GM21737 (cell line): Measurements from ENCODE around the gene PRR12.

Experiments used
- ATAC-seq: cut with Tn5 transposase; IDR thresholded peaks from one replicate; pipeline ENCODE4 v1.9.1; 2021; ENCODE audit warnings: mild to moderate bottlenecking, moderate library complexity; ENCODE audit not compliant: unreplicated experiment

The PRR12 gene

DNA sequence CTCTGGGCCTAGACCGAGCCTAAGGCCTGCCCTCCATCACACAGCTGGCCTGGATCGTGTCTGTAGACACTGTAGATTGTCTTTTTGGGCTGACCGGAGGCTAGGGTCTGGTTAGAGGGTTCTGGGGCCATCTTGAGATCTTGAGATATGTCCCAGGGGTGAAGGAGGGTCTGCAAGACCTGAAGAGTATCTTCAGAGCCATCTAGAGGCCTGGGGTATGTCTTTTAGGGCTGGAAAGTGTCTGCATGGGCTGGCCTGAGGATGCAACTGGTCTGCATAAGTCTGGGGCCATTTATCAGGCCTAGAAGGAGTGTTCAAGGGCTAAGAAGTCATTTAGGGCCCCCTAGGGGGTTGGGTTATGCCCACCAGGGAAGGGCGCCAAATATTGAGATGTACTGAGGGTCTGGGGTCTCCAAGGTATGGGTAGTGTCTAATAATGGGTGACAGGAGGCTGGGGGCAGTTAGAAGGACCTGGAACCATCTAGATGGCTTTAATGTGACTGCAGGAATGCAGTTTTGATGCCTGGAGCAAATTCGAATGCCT is 51.6 kb downstream of the PRR12 start:
- ATAC-seq, result no peak

DNA sequence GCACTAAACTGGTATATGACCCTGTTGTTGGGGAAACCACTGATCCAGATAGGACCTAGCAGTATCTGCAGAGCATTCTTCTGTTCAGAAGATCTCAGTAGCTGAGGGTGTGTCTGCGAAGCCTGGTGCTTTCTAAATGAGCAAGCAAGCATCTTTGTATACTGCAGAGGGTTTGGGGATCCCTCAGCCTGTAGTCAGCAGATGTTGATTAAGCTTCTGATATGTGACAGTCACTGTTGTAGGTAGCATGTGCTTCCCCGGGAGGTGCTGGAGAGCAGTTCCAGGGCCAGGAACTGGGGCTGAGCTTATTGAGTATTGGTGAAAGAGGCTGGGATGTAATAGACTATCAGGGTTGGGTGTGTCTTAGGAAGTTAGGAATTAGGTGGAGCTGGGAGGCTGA is 52.5 kb downstream of the PRR12 start:
- no peak for ATAC-seq

DNA sequence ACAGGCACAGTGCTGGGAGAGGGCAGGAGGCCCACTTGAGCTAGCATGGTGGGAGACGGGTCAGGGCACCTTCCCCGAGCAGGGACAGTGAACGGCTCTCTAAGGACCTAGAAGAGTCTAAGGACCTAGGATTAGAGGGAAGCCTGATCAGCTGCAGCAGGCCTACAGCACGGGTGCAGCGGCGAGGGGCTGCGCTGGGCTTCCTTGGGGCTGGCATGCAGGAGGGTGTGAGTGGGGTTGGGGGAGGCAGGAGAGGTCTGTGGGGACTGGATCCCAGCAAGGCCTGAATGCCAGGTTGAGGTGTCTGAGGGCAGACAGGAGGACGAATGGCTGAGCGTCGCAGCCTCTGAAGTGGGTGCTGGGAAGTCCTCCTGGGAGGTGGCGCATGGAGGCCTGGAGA is 54.6 kb downstream of the PRR12 start:
- no peak for ATAC-seq

DNA sequence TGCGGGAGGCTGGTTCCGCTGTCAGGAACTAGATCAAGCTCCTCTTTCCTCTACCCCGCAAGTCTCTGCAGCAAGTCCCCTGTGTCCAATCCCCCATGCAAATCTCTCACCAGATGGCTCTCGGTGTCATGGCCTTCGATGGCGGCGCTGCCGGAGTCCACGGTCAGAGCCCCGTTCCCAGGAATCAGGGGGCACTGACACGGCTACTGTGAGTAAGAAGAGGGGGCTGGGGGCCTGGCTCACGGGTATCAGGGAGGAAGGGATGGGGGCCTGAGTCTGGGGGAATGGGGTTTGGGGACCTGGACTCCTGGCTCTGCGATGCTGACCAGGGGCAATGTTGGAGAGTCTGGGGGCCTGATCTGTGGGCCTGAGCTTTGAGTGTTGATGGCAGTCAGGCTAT is 55.0 kb downstream of the PRR12 start:
- ATAC-seq, result no peak

DNA sequence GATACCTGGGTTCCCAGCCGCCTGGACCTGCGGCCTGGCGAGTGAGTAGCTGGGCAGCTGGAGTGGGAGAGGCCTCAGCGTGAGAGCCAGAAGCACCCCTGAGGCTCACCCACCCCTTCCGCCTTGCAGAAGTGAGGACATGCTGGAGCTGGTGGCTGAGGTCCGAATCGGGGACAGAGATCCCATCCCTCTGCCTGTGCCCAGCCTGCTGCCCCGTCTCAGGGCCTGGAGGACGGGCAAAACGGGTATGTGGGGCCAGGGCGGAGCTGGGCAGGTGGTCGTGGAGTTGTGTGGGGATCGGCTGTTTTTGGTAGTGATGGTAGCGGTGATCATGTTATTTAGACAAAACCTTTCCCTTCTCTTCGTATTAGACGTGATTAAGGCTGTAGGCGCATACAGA is 55.6 kb downstream of the PRR12 start:
- ATAC-seq, result no peak

DNA sequence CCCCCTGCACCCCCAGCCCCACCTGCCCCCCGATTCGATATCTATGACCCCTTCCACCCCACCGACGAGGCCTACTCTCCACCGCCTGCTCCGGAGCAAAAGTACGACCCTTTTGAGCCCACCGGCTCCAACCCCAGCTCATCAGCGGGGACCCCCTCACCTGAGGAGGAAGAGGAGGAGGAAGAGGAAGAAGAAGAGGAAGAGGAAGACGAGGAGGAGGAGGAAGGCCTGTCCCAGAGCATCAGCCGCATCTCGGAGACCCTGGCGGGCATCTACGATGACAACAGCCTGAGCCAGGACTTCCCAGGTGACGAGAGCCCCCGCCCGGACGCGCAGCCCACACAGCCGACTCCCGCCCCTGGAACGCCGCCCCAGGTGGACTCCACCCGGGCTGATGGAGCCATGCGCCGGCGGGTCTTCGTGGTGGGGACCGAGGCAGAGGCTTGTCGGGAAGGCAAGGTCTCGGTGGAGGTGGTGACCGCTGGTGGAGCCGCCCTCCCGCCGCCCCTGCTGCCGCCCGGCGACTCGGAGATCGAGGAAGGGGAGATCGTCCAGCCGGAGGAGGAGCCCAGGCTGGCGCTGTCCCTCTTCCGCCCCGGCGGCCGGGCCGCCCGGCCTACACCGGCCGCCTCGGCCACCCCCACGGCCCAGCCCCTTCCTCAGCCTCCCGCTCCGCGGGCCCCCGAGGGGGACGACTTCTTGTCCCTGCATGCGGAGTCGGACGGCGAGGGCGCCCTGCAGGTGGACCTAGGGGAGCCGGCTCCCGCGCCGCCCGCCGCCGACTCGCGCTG is 60.2 kb downstream of the PRR12 start:
- ATAC-seq, result no peak

DNA sequence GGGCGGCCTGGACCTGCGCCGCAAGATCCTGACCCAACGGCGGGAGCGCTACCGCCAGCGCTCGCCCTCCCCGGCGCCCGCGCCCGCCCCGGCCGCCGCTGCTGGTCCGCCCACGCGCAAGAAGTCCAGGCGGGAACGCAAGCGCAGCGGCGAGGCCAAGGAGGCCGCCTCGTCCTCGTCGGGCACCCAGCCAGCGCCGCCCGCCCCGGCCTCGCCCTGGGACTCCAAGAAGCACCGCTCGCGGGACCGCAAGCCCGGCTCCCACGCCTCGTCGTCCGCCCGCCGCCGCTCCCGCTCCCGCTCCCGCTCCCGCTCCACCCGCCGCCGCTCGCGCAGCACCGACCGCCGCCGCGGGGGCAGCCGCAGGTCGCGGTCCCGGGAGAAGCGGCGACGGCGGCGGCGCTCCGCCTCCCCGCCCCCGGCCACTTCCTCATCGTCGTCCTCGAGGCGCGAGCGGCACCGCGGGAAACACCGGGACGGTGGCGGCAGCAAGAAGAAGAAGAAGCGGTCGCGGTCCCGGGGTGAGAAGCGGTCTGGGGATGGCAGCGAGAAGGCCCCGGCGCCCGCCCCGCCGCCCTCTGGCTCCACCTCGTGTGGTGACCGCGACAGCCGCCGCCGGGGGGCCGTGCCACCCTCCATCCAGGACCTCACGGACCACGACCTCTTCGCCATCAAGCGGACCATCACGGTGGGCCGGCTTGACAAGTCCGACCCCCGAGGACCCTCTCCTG is 61.0 kb downstream of the PRR12 start:
- ATAC-seq, result no peak

DNA sequence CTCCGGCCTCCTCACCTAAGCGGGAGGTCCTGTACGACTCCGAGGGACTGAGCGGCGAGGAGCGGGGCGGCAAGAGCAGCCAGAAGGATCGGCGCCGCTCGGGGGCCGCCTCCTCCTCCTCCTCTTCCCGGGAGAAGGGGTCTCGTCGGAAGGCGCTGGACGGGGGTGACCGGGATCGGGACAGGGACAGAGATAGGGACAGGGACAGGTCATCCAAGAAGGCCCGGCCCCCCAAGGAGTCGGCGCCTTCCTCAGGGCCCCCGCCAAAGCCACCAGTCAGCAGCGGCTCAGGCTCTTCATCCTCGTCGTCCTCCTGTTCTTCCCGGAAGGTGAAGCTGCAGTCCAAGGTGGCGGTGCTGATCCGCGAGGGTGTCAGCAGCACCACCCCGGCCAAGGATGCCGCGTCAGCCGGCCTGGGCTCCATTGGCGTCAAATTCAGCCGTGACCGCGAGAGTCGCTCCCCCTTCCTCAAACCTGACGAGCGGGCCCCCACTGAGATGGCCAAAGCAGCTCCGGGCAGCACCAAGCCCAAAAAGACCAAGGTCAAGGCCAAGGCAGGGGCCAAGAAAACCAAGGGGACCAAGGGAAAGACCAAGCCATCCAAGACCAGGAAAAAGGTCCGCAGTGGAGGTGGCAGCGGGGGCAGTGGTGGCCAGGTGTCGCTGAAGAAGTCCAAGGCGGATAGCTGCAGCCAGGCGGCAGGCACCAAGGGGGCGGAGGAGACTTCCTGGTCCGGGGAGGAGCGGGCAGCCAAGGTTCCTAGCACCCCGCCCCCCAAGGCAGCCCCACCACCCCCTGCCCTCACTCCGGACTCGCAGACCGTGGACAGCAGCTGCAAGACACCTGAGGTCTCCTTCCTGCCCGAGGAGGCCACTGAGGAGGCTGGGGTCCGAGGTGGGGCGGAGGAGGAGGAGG is 61.8 kb downstream of the PRR12 start:
- no peak for ATAC-seq

DNA sequence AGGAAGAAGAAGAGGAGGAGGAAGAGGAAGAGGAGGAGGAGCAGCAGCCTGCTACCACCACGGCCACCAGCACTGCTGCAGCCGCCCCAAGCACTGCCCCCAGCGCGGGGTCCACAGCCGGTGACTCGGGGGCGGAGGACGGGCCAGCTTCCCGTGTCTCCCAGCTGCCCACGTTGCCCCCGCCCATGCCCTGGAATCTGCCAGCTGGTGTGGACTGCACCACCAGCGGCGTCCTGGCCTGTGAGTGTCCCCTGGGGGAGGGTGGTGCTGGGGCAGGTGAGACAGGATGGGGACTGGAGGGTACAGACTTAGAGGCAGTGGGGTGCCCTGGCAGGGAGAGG is 62.5 kb downstream of the PRR12 start:
- no peak for ATAC-seq

DNA sequence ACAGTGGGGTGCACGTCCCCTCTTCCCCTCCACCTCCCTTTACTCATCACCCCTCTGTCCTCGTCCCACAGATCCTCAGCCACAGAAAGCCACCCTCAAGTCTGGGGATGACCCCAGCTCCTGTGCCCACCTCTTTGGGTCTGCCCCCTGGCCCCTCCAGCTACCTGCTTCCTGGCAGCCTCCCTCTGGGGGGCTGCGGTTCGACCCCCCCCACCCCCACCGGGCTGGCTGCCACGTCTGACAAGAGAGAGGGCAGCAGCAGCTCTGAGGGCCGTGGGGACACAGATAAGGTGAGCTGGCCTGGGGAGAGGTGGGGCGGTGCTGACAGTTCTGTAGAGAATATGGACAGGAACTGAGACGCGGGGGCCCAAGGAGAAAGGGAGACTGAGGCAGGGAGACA is 63.6 kb downstream of the PRR12 start:
- ATAC-seq, result no peak

DNA sequence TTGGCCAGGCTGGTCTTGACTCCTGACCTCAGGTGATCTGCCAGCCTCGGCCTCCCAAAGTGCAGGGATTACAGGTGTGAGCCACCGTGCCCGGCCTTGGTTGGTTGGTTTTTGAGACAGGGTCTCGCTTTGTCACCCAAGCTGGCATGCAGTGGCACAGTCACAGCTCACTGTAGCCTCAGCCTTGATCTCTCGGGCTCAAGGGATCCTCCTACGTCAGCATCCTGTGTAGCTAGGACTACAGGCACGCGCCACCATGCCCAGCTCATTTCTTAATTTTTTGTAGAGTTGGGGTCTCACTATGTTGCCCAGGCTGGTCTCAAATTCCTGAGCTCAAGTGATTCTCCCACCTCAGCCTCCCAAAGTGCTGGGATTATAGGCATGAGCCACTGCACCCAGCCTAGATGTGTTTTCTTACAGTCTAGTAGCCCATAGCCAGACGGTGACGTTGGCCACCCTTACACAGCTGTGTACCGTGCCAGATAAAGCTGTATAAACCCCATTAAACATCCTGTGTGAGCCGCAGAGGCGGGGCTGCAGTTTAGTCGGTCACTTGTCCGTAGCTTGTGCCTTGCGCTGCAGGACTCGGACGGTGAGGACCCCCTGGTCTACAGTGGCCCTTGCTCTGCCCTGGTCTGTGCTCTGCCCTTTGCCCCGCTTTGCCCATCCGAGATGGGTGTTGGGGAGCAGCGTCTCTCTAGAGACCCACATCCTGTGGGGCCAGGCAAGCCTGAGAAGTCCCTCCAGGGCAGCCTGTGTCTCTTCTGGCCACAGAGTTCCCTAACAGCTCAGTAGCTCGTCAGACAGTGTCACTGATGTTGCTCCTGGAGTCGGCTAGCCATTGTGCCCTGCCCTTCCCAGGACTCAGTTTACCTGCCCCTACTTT is 64.8 kb downstream of the PRR12 start:
- ATAC-seq, result no peak

DNA sequence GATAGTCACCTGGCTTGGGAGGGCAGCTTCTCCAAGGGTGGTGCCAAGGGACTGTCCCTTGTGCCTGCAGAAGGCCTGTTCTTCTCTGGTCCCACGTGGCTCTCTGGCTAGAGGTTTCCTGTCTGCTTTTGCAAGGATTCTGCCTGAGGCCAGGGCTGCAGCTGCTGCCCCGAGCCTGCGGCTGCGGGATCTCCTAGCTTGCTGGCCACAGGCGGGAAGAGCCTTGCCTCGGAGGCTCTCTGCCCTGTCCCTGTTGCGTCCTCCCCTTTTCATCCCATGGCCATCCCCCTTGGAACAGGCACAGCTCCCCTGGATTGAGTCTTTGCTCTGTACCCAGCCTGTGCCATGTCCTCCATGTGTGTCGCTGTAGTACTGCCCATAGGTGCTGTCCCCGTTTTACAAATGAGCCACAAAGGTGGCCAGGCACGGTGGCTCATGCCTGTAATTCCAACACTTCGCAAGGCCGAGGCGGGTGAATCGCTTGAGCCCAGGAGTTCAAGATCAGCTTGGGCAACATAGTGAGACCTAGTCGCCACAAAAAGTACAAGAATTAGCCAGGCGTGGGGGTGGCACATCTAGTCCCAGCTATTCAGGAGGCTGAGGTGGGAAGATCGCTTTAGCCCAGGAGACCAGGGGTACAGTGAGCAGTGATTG is 65.6 kb downstream of the PRR12 start:
- no peak for ATAC-seq

DNA sequence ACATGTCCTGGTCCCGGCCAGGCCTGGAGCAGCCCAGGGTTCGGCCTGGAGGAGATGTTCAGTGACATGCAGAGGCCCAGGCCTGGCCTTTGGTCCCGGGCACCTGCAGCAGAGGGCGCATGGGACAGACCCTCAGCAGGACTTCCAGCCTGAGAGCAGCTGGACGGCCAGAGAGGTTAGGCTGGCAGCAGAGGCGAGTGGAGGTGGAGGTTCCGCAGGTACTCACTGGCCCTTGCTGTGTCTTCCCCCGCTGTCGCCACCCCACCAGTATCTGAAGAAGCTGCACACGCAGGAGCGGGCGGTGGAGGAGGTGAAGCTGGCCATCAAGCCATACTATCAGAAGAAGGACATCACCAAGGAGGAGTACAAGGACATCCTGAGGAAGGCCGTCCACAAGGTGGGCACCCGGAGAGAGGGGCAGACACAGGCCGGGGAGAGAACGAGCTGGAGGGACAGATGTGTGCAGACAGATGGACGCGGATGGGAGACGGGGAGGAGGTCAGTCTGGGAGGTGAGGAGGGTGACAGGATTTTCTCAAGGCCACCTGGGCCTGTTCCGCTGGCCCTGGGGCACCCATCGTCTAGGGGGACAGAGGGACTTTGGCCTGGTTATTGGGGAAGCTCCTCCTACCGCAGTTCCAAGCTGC is 66.6 kb downstream of the PRR12 start:
- no peak for ATAC-seq

DNA sequence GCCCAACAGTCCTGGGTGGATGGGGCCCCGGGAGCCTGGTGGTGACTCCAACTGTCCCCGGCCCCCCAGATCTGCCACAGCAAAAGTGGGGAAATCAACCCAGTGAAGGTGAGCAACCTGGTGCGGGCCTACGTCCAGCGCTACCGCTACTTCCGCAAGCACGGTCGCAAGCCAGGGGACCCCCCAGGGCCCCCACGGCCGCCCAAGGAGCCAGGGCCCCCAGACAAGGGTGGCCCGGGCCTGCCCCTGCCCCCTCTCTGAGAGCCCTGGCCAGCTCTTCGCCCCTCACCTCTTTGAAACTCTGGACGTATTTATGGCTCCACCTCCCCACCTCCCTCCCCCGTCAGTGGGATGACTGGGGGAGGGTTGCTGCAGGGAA is 67.1 kb downstream of the PRR12 start:
- no peak for ATAC-seq

DNA sequence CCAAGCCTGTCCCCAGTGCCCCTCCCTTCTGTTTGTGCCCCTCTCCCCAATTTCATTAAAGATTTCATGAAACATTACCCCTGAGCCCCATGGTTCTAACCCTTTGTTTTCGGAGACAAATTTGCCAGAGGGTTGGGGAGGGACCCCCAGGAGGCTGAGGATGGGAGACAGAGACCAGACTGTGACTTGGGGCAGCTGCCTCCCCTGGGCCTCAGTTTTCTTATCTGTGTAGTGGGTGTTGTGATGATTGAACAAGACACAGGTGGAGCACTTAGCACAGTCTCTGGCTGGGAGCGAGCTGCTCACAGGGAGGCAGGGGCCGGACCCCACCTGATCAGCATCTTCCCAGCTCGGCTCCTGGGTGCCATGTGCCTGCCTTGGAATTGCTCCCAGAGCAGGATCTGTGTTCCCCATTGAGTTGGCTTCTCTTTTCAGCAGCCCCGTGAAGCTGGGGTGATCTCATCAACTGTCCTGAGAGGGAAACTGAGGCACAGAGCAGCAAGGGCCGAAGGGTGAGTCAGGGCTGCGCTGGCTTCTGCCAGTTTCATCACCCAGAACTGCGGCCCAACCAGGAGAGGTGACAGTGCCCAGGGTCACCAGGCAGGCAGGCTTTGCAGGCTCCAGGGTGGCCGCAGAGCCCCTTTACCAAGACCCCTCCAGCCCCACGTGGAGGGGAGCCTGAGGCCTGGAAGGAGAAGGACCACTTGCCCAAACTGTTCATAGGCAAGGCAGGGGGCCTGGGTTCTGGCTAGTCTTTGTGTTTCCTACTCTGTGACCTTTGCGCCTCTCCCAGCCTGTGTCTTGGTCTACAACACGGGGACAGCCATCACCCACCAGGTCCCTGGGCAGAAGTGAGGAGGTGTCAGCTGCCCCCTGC is 67.8 kb downstream of the PRR12 start:
- ATAC-seq, result no peak

DNA sequence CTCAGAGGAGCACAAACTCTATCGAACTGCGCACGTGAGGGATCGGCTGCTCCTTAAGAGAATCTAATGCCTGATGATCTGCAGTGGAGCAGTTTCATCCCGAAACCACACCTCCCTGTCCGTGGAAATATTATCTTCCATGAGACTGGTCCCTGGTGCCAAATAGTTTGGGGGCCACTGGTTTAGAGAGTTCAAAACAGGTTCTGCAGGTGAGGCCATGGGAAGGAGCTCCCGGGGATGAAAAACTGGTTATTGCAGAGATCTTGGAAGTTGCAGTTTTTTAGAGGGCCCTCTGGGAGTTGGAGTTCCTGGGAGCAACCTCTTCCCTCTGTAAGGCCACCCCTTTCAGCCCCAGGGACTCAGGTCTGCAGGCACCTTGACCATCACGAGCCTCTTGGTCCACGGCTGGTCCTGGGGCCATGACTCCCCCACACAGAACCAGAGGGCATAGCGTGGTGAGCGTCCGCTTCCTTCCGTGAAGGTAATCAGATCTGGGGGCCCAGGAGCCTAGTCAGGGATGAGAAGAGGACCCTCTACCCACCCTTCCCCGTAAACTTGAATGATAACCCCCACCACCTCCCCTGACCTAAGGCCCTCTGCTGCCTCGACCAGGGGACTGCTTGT is 69.5 kb downstream of the PRR12 start:
- ATAC-seq, result no peak

DNA sequence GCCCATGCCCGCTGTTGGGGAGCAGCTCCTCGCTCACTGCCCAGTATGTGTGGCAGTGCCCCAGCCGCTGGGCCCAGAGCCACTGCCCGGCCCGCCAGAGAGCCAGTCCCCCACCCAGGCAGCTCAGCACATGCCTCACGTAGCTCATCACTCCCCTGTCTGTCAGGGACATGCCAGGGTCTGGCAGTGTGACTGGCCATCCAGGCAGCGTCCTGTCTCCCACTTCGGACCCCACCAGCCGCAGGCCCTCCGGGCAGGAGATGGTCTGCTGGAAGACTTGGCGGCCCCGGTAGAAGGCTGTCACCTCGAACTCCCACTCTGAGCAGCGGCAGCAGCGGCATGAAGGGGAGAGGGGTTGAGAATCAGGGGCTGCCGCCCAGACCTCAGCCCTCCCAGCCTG is 71.0 kb downstream of the PRR12 start:
- ATAC-seq, result no peak

DNA sequence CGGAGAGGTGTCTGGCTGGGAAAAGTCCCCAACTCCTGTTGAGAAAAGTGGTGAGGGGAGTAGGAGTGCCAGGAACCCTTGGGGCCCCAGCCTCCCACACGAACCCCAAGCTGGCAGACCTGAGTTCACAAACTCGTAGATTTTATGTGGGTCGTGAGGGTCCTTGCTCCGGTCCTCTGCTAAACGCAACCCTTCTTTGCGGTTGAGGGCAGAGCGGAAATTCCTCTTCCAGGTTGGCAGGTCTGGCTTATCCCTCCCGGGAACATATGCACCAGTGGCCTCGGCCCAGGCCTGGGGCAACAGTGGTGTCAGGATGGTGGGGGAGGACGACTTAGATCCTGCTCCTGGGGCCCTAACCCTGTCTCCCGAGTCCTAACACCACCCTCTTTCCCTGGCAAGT is 72.2 kb downstream of the PRR12 start:
- no peak for ATAC-seq
